ENCODE results near the gene RAB37.

GRCh38 chr17:74694081-74694480 lies 43.0 kb upstream of the RAB37 start:
- no peak for TF ChIP-seq CTCF (IDR thresholded peaks at IDR 0.05; ENCODE audit: low read depth, low read length)
- no peak for TF ChIP-seq POLR2A (IDR thresholded peaks at IDR 0.05; ENCODE audit: extremely low read depth, insufficient read length)

Measured in NB4 (cell line).